Caco-2 (cell line): ENCODE data around the gene PRSS1. TPM values are rescaled to one million over a fixed set of nuclear protein-coding genes. Genes with fewer than 3 reads are reported as not detected.

Source experiments
- BruUV-seq: library from RNA; stranded (reverse); fragments of 400-500 nt; replicated peaks from 2 replicates; lab custom pipeline; 2021; lab: Mats Ljungman, UMichigan
- CTCF ChIA-PET: fragments of 300-600 bp; sonication (Branson Sonifier 250); formaldehyde crosslinking; loops from one replicate; lab custom pipeline; 2022; ENCODE audit warnings: antibody characterized with exemption; lab: Charles Lee
- POLR2A ChIA-PET: fragments of 300-600 bp; sonication (Branson Sonifier 250); formaldehyde crosslinking; loops from one replicate; lab custom pipeline; 2022; ENCODE audit warnings: antibody characterized with exemption; lab: Charles Lee
- DNase-seq, 2 experiments: peaks; one replicate each; pipeline versions ENCODE4 v3.0.0 to v3.0.0-alpha.2; 2020 to 2022
- H3K27me3 ChIP-seq: replicated peaks from 2 replicates; pipeline ENCODE4 v1.6.0; 2011; ENCODE audit warnings: low read length; ENCODE audit not compliant: control insufficient read depth, insufficient read depth
- H3K36me3 ChIP-seq: 2 replicates; pipeline ENCODE4 v1.5.1; 2011; ENCODE audit warnings: low read length; ENCODE audit not compliant: control insufficient read depth, insufficient read depth
- H3K4me1 ChIP-seq: fragments of 250-450 bp; sonication (Bioruptor Pico); 2 replicates; pipeline ENCODE4 v1.5.1; 2020; ENCODE audit warnings: mild to moderate bottlenecking
- H3K4me3 ChIP-seq: 2 replicates; pipeline ENCODE4 v1.5.1; 2011; ENCODE audit warnings: low read depth, mild to moderate bottlenecking, control low read depth, low read length
- H3K9me3 ChIP-seq: fragments of 250-450 bp; sonication (Bioruptor Pico); 2 replicates; pipeline ENCODE4 v1.5.1; 2020; ENCODE audit warnings: mild to moderate bottlenecking, moderate library complexity
- H3K27ac Mint-ChIP-seq: one replicate; pipeline ENCODE4 v1.8.0; 2022; ENCODE audit warnings: mixed read lengths; ENCODE audit not compliant: unreplicated experiment
- H3K27me3 Mint-ChIP-seq: one replicate; pipeline ENCODE4 v1.8.0; 2022; ENCODE audit warnings: mixed read lengths; ENCODE audit not compliant: insufficient read depth, unreplicated experiment
- H3K36me3 Mint-ChIP-seq: one replicate; pipeline ENCODE4 v1.8.0; 2022; ENCODE audit warnings: mild to moderate bottlenecking, mixed read lengths; ENCODE audit not compliant: insufficient read depth, unreplicated experiment
- H3K4me1 Mint-ChIP-seq: one replicate; pipeline ENCODE4 v1.8.0; 2022; ENCODE audit warnings: low read depth, mixed read lengths; ENCODE audit not compliant: unreplicated experiment
- H3K4me3 Mint-ChIP-seq: one replicate; pipeline ENCODE4 v1.8.0; 2022; ENCODE audit warnings: mild to moderate bottlenecking, moderate library complexity, mixed read lengths; ENCODE audit not compliant: unreplicated experiment
- H3K9me3 Mint-ChIP-seq: one replicate; pipeline ENCODE4 v1.8.0; 2022; ENCODE audit warnings: mixed read lengths; ENCODE audit not compliant: unreplicated experiment
- intact Hi-C: fragments of 100-400 bp; cut with micrococcal nuclease; formaldehyde crosslinking; loops from one replicate; pipeline ENCODE4 v1.10.0; 2022; ENCODE audit not compliant: unreplicated experiment
- total RNA-seq: library from RNA; stranded (reverse); gene quantifications from 2 replicates; pipeline ENCODE4 v1.2.3, GENCODE V29; 2022
- TF ChIP-seq, protein P1 (sequence below), 2 experiments: fragments of 200-600 bp in 1 of 2; IDR thresholded peaks; 1 replicate in 1 of 2; 2 replicates in 1 of 2; pipeline versions ENCODE4 v1.5.1 to v1.8.0; 2011 to 2022; ENCODE audit warnings: antibody characterized with exemption in 1 of 2, control low read depth in 1 of 2, inconsistent platforms in 1 of 2, low read depth in 1 of 2, low read length in 1 of 2, mild to moderate bottlenecking in 1 of 2, moderate library complexity in 1 of 2; ENCODE audit not compliant: insufficient read depth in 1 of 2, severe bottlenecking in 1 of 2, unreplicated experiment in 1 of 2

The PRSS1 gene
- total RNA-seq, 1 experiment from 2014 or later = 18.1 TPM

DNA sequence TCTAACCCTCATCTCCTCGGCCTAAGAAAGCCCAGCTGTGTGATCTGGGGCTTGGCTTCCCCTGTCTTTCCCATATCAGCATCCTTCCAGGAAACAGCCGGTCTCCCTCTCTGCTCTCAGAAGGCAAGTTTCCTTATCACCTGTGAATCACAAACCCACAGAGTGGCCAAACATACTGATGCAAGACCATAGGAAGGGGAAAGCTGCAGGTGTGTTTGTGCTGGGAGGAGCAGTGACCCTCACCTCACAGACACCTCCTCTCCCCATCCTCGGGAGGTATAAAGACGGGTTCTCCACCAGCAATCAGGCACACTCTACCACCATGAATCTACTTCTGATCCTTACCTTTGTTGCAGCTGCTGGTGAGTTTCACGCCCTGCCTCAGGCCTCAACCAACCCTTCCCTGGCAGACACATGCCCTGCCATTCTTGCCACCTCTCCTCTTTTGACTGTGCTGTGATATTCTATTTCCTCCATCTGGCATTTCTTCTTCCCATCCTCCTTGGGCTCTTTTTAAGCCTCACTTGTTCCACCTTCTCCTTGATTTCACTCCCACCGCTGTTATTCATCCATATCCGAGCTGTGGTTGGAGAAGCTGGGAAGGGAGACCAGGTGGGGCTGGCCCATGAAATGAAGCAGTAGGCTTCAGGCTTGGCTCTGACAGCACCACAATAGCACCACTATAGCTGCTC lies 21.5 kb downstream of the PRSS1 start, which contains the start of gene PRSS2:
Gene PRSS2 (plus strand): TSS at position 310 of the 692 bp plus-strand sequence. CDS start 13 bp downstream, at position 323.
- H3K4me3 ChIP-seq = no peak within 1 kb of the TSS
- no peaks in the 10 kb centered on the region for H3K27me3 Mint-ChIP-seq

DNA sequence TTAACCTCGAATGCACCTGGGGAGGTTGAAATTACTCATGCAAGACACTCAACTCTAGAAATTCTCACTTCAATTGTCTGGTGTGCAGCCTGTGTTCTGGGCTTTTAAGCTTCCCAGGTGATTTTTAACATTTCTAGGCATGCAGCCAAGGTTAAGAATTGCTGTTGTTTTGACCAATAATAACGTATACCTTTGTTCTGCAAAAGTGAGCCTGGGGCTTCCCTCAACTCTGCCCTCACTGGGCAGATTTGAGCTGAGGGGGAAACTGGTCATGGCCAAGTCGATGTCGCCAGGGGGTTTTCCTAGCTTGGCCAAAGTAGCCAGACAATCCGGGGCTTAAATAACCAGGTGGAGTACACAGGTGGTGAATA lies 22.1 kb downstream of the PRSS1 start:
- DNase-seq = no peak
- TSS peak; percentile 78 for BruUV-seq
- intact Hi-C loops = no loop called here
- no peaks in the 10 kb centered on the region for H3K36me3 ChIP-seq
- no peaks in the 10 kb centered on the region for H3K9me3 ChIP-seq
- CTCF ChIA-PET = interaction anchor here (1.7 kb wide), 1 partner anchor 12 kb away, joined by 5 read pairs; no protein-coding TSS in a partner anchor
- Mint-ChIP-seq H3K4me1 (peaks cover 11% of the 10 kb centered on the region), H3K27me3 (no peaks in the 10 kb centered on the region), H3K36me3 (no peaks in the 10 kb centered on the region), H3K4me3 (no peak overlapping the region), H3K27ac (no peak overlapping the region), H3K9me3 (no peaks in the 10 kb centered on the region)
- POLR2A ChIA-PET = no interaction called here
- H3K4me1 ChIP-seq = no peaks in the 10 kb centered on the region
- H3K27me3 ChIP-seq = no peaks in the 10 kb centered on the region
- TF ChIP-seq, protein P1, sequence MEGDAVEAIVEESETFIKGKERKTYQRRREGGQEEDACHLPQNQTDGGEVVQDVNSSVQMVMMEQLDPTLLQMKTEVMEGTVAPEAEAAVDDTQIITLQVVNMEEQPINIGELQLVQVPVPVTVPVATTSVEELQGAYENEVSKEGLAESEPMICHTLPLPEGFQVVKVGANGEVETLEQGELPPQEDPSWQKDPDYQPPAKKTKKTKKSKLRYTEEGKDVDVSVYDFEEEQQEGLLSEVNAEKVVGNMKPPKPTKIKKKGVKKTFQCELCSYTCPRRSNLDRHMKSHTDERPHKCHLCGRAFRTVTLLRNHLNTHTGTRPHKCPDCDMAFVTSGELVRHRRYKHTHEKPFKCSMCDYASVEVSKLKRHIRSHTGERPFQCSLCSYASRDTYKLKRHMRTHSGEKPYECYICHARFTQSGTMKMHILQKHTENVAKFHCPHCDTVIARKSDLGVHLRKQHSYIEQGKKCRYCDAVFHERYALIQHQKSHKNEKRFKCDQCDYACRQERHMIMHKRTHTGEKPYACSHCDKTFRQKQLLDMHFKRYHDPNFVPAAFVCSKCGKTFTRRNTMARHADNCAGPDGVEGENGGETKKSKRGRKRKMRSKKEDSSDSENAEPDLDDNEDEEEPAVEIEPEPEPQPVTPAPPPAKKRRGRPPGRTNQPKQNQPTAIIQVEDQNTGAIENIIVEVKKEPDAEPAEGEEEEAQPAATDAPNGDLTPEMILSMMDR (IDR thresholded peaks at IDR 0.05; ENCODE audit: insufficient read depth in 1 of 2, low read depth in 1 of 2, low read length in 1 of 2, severe bottlenecking in 1 of 2, unreplicated experiment in 1 of 2) = no peak
- no peak overlapping the region for H3K4me3 ChIP-seq

More for the DNA sequence above, 21.5 kb downstream of the PRSS1 start, which contains the start of gene PRSS2:
- H3K4me1 Mint-ChIP-seq = peaks cover 11% of the 10 kb centered on the region
- H3K36me3 Mint-ChIP-seq = no peaks in the 10 kb centered on the region
- no peaks in the 10 kb centered on the region for H3K9me3 Mint-ChIP-seq
- BruUV-seq = no TSS peak
- TF ChIP-seq, protein P1 (IDR thresholded peaks at IDR 0.05; ENCODE audit: insufficient read depth in 1 of 2, low read depth in 1 of 2, low read length in 1 of 2, severe bottlenecking in 1 of 2, unreplicated experiment in 1 of 2) = no peak
- CTCF ChIA-PET = interaction anchor here (1.7 kb wide), 1 partner anchor 12 kb away, joined by 5 read pairs; no protein-coding TSS in a partner anchor
- POLR2A ChIA-PET = no interaction called here
- H3K4me3 Mint-ChIP-seq = peak within 1 kb of the TSS; percentile 16
- no peaks in the 10 kb centered on the region for H3K27me3 ChIP-seq
- DNase-seq = peak; percentile 49 to 50
- no peaks in the 10 kb centered on the region for H3K36me3 ChIP-seq
- no peaks in the 10 kb centered on the region for H3K4me1 ChIP-seq
- peak within 1 kb of the TSS; percentile 43 for H3K27ac Mint-ChIP-seq
- intact Hi-C loops = no loop called here
- no peaks in the 10 kb centered on the region for H3K9me3 ChIP-seq

DNA sequence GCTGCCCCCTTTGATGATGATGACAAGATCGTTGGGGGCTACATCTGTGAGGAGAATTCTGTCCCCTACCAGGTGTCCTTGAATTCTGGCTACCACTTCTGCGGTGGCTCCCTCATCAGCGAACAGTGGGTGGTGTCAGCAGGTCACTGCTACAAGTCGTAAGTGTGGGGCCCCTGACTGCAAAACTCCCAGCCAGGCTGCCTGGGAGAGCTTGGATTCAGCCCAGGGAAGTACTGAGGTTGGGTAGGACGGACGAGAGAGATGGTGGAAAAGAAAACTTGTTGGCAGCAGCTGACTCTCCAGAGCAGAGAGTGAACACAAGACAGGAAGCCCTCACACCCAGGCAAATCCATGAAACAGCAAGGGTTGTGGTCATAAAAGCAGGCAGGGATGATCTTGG lies 22.8 kb downstream of the PRSS1 start:
- POLR2A ChIA-PET = no interaction called here
- intact Hi-C loops = no loop called here
- CTCF ChIA-PET = no interaction called here

More for the DNA sequence above, 22.8 kb downstream of the PRSS1 start:
- H3K27me3 ChIP-seq = no peaks in the 10 kb centered on the region
- no TSS peak for BruUV-seq
- Mint-ChIP-seq H3K27me3 (no peaks in the 10 kb centered on the region), H3K27ac (no peak overlapping the region), H3K4me3 (no peak overlapping the region), H3K36me3 (no peaks in the 10 kb centered on the region), H3K9me3 (peaks cover 3% of the 10 kb centered on the region), H3K4me1 (peaks cover 11% of the 10 kb centered on the region)
- no peaks in the 10 kb centered on the region for H3K4me1 ChIP-seq
- no peaks in the 10 kb centered on the region for H3K9me3 ChIP-seq
- TF ChIP-seq, protein P1 (IDR thresholded peaks at IDR 0.05; ENCODE audit: insufficient read depth in 1 of 2, low read depth in 1 of 2, low read length in 1 of 2, severe bottlenecking in 1 of 2, unreplicated experiment in 1 of 2) = no peak
- H3K36me3 ChIP-seq = no peaks in the 10 kb centered on the region
- no peak overlapping the region for H3K4me3 ChIP-seq
- no peak for DNase-seq
